ENCODE results near the gene TUBB4B.

- TF ChIP-seq, protein P1, sequence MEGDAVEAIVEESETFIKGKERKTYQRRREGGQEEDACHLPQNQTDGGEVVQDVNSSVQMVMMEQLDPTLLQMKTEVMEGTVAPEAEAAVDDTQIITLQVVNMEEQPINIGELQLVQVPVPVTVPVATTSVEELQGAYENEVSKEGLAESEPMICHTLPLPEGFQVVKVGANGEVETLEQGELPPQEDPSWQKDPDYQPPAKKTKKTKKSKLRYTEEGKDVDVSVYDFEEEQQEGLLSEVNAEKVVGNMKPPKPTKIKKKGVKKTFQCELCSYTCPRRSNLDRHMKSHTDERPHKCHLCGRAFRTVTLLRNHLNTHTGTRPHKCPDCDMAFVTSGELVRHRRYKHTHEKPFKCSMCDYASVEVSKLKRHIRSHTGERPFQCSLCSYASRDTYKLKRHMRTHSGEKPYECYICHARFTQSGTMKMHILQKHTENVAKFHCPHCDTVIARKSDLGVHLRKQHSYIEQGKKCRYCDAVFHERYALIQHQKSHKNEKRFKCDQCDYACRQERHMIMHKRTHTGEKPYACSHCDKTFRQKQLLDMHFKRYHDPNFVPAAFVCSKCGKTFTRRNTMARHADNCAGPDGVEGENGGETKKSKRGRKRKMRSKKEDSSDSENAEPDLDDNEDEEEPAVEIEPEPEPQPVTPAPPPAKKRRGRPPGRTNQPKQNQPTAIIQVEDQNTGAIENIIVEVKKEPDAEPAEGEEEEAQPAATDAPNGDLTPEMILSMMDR (IDR thresholded peaks at IDR 0.05 in 8 of 11, conservative IDR thresholded peaks at IDR 0.05 in 3 of 11), result no peak
- no peak for TF ChIP-seq POLR2A (IDR thresholded peaks at IDR 0.05)
Measured at GRCh38 chr9:137202966-137203365, 38.1 kb upstream of the TUBB4B start.
